OCI-LY3 (cell line): ENCODE results near the gene RNF141.

Source experiments
- H2AFZ ChIP-seq: fragments of 200-600, 300-600 bp; shearing (Covaris generic); 2 replicates; pipeline ENCODE4 v1.6.0; 2014; ENCODE audit warnings: antibody characterized with exemption, low read depth, low read length
- H3K27ac ChIP-seq: fragments of 200-600, 300-600 bp; sonication (generic); 2 replicates; pipeline ENCODE4 v1.5.1; 2014; ENCODE audit warnings: mild to moderate bottlenecking, low read length, moderate library complexity, mixed read lengths
- H3K27me3 ChIP-seq: fragments of 200-600, 300-600 bp; sonication (generic); 2 replicates; pipeline ENCODE4 v1.6.1; 2014; ENCODE audit warnings: low read depth, low read length, mixed read lengths
- H3K36me3 ChIP-seq: fragments of 200-600, 300-600 bp; sonication (generic); replicated peaks from 2 replicates; pipeline ENCODE3; 2014; ENCODE audit warnings: low read depth, low read length, mixed read lengths
- H3K4me1 ChIP-seq: fragments of 300-600, 200-600 bp; sonication (generic); 2 replicates; pipeline ENCODE4 v1.6.1; 2014; ENCODE audit warnings: low read length, mixed read lengths
- H3K4me2 ChIP-seq: fragments of 200-600, 300-600 bp; sonication (generic); 2 replicates; pipeline ENCODE4 v1.6.1; 2014; ENCODE audit warnings: low read length, mixed read lengths
- H3K4me3 ChIP-seq: fragments of 300-600, 200-600 bp; sonication (generic); 2 replicates; pipeline ENCODE4 v1.5.1; 2014; ENCODE audit warnings: antibody characterized with exemption, mild to moderate bottlenecking, low read length, moderate library complexity
- H3K79me2 ChIP-seq: fragments of 300-600, 200-600 bp; shearing (Covaris generic); 2 replicates; pipeline ENCODE4 v1.6.1; 2014; ENCODE audit warnings: mild to moderate bottlenecking, low read length, mixed read lengths
- H3K9ac ChIP-seq: fragments of 300-600, 200-600 bp; shearing (Covaris generic); 2 replicates; pipeline ENCODE4 v1.6.0; 2014; ENCODE audit warnings: mild to moderate bottlenecking, low read length, moderate library complexity
- H3K9me3 ChIP-seq: fragments of 200-600, 300-600 bp; shearing (Covaris generic); 2 replicates; pipeline ENCODE4 v1.6.1; 2014; ENCODE audit warnings: low read length, mixed read lengths; ENCODE audit not compliant: insufficient read depth
- H4K20me1 ChIP-seq: fragments of 200-600, 300-600 bp; sonication (generic); 2 replicates; pipeline ENCODE4 v1.6.1; 2016; ENCODE audit warnings: low read length, mixed read lengths; ENCODE audit not compliant: insufficient read depth
- CTCF ChIP-seq: fragments of 200-600, 300-600 bp; sonication (generic); IDR thresholded peaks from 2 replicates; pipeline ENCODE4 v1.5.1; 2014; ENCODE audit warnings: antibody characterized with exemption, low read length, low read depth
- EZH2phosphoT487 ChIP-seq: fragments of 200-600 bp; shearing (Covaris generic); IDR thresholded peaks from 2 replicates; pipeline ENCODE4 v1.6.1; 2018; ENCODE audit warnings: antibody characterized with exemption, mixed run types, low read depth

The RNF141 gene

DNA sequence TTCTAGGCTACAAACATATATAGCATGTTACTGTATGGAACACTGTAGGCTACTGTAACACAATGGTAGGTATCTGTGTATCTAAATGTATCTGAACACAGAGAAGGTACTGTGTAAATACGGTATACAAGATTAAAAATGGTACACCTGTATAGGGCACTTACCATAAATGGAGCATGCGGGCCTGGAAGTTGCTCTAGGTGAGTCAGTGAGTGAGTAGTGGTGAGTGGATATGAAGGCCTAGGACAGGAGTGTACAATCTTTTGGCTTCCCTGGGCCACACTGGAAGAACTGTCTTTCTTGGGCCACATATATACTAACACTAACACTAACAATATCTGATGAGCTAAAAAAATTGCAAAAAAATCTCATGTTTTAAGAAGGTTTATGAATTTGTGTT, 21.4 kb downstream of the RNF141 start:
- Histone ChIP-seq H3K4me1 (no peaks in the 10 kb centered on the region), H3K9me3 (no peaks in the 10 kb centered on the region), H3K36me3 (peaks cover 28% of the 10 kb centered on the region), H3K9ac (no peak overlapping the region), H3K27ac (no peak overlapping the region), H3K4me3 (no peak overlapping the region), H3K79me2 (no peaks in the 10 kb centered on the region), H3K27me3 (no peaks in the 10 kb centered on the region), H2AFZ (no peak overlapping the region), H3K4me2 (no peak overlapping the region), H4K20me1 (no peaks in the 10 kb centered on the region)
- no peak for TF ChIP-seq EZH2phosphoT487

DNA sequence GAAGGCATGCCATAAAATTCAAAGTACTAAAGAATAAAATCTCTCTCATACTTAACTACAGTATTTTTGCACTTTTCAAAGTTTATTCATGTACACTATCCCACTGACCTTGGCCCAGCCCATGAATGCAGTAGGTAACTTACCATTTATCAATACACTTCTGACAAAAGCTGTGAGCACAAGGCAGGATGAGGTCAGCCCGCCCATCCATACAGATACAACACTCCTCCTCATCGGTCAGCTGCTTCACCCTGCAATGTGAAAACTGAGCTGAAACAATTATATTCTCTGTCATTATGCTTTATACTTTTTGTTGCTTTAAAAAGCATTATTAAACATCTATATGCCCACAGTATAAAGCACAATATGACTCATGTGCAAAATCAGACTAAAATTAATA, 22.1 kb downstream of the RNF141 start:
- H3K79me2 ChIP-seq: no peaks in the 10 kb centered on the region
- no peaks in the 10 kb centered on the region for H3K27me3 ChIP-seq
- H2AFZ ChIP-seq: no peak overlapping the region
- no peak for TF ChIP-seq EZH2phosphoT487
- no peak for TF ChIP-seq CTCF
- no peak overlapping the region for H3K4me3 ChIP-seq
- H3K4me1 ChIP-seq: no peaks in the 10 kb centered on the region
- no peaks in the 10 kb centered on the region for H4K20me1 ChIP-seq
- no peaks in the 10 kb centered on the region for H3K9me3 ChIP-seq
- no peak overlapping the region for H3K4me2 ChIP-seq
- no peak overlapping the region for H3K27ac ChIP-seq
- peaks cover 28% of the 10 kb centered on the region for H3K36me3 ChIP-seq
- no peak overlapping the region for H3K9ac ChIP-seq

- TF ChIP-seq CTCF (no peak), EZH2phosphoT487 (no peak)
- H3K27ac ChIP-seq: no peak overlapping the region
- H3K4me3 ChIP-seq: no peak overlapping the region
- no peak overlapping the region for H3K4me2 ChIP-seq
- H3K9me3 ChIP-seq: no peaks in the 10 kb centered on the region
- no peak overlapping the region for H2AFZ ChIP-seq
- H3K36me3 ChIP-seq: peaks cover 21% of the 10 kb centered on the region
- H3K79me2 ChIP-seq: no peaks in the 10 kb centered on the region
- H3K27me3 ChIP-seq: no peaks in the 10 kb centered on the region
- no peaks in the 10 kb centered on the region for H4K20me1 ChIP-seq
- H3K4me1 ChIP-seq: no peaks in the 10 kb centered on the region
- no peak overlapping the region for H3K9ac ChIP-seq
Observed at GRCh38 chr11:10518123-10518522, 22.9 kb downstream of the RNF141 start.

DNA sequence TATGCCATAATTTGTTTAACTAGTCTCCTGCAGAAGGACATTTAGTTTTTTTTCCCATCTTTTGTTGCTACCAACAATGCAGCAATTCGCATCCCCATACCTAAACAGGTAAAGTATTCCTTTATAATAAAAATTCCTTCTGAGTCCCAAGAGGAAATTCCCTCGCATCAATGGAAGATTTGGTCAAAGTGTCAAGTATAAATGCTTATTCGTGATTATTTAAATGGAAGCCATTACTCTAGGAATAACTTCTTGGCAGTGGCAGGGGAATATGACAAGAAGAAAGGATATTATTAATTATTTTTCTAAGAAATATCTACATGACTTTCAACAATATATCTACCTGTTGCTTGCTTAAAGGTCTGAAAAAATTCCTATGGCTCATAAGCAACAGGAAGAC, 25.6 kb downstream of the RNF141 start:
- Histone ChIP-seq H3K4me3 (no peak overlapping the region), H3K27ac (no peak overlapping the region), H3K27me3 (no peaks in the 10 kb centered on the region), H2AFZ (no peak overlapping the region), H3K36me3 (peaks cover 25% of the 10 kb centered on the region), H3K9ac (no peak overlapping the region), H3K9me3 (no peaks in the 10 kb centered on the region), H3K4me1 (no peaks in the 10 kb centered on the region), H4K20me1 (no peaks in the 10 kb centered on the region; the same call in 1 of the 2 replicates), H3K4me2 (no peak overlapping the region), H3K79me2 (no peaks in the 10 kb centered on the region)
- TF ChIP-seq EZH2phosphoT487 (no peak), CTCF (no peak)

DNA sequence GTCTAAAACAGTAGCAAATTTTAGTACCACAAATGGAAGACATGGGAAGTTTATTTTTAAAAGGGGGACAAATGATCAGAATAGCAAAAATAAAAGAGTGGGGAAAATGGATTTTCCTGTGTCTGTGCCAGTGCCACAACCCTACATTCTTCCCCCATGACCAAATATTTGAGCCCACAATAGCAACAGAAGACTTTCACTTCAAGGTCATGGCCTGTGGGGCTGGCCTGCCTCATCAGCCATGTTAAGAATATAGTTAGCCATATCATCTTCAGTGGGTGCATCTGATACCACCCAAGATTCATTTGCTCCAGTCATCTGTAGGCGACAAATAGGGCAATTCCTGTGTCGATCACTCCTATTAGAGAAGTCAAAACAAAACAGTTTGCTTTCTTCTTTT, 26.3 kb downstream of the RNF141 start:
- H3K9ac ChIP-seq: no peak overlapping the region
- H3K4me1 ChIP-seq: no peaks in the 10 kb centered on the region
- TF ChIP-seq CTCF (no peak), EZH2phosphoT487 (no peak)
- no peak overlapping the region for H3K4me3 ChIP-seq
- no peaks in the 10 kb centered on the region for H3K79me2 ChIP-seq
- no peaks in the 10 kb centered on the region; the same call in 1 of the 2 replicates for H4K20me1 ChIP-seq
- no peaks in the 10 kb centered on the region for H3K9me3 ChIP-seq
- no peak overlapping the region for H2AFZ ChIP-seq
- H3K4me2 ChIP-seq: no peak overlapping the region
- no peak overlapping the region for H3K27ac ChIP-seq
- H3K27me3 ChIP-seq: no peaks in the 10 kb centered on the region
- H3K36me3 ChIP-seq: peaks cover 27% of the 10 kb centered on the region
